Non-pigmented ciliary epithelial cell (primary cell): ENCODE results near the gene MTPN.

Experiments used
- DNase-seq: peaks from one replicate; pipeline ENCODE4 v3.0.0-alpha.2; 2010; ENCODE audit warnings: low read depth

The MTPN gene

DNA sequence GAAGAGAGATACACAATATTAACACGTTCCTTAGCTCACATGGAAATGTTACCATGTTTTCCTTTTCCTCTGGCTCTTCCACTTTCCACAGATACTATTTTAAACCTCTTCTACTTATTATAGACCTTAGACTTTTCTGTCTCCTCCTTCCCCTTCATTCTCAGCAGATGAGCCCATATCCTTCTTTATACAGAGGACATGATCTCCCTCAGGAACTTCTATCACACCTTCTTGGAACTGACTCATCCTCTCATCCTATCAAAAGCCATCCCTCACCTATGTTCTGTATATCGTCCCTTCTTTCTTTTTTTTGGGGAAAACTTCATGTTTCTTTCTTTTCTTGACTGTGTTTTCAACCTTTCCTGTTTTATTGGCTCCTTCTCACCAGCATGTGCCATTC is 20.8 kb downstream of the MTPN start:
- no peak for DNase-seq

DNA sequence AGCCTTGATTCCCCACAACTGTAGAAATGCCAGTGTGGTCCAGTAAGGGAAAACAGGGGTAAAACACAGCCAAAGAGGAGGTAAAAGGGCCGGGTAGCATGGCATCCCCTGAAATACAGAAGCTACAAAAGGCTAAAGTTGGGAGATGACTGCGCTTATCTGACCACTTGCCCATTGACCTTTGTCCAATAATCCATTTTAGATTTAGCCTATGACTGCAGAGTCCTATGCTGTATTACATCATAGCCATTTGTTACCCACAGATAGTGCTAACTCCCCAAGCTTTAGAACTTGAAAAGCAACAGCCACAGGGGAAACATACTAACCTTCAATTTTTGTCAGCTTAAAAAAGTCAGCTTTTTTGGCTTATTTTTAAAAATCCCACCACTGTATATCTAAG is 26.2 kb downstream of the MTPN start:
- no peak for DNase-seq

DNA sequence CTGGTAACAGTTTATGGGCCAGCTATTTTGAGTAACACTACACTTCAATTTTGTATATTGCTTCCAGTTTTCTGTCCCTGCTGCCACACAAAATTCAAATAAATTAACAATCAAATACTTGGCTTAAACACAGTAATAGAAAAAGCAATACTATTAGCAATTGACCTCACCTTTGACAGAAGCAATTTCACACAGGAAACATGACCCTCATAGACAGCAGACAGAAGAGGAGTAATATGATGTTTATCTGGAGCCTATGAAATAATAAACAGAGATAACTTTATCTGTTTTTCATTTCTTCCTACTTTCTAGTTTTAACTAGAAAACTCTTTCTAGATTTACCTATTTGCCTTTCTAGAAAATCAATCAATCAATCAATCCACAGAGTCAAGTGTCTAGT is 26.7 kb downstream of the MTPN start:
- DNase-seq: no peak

DNA sequence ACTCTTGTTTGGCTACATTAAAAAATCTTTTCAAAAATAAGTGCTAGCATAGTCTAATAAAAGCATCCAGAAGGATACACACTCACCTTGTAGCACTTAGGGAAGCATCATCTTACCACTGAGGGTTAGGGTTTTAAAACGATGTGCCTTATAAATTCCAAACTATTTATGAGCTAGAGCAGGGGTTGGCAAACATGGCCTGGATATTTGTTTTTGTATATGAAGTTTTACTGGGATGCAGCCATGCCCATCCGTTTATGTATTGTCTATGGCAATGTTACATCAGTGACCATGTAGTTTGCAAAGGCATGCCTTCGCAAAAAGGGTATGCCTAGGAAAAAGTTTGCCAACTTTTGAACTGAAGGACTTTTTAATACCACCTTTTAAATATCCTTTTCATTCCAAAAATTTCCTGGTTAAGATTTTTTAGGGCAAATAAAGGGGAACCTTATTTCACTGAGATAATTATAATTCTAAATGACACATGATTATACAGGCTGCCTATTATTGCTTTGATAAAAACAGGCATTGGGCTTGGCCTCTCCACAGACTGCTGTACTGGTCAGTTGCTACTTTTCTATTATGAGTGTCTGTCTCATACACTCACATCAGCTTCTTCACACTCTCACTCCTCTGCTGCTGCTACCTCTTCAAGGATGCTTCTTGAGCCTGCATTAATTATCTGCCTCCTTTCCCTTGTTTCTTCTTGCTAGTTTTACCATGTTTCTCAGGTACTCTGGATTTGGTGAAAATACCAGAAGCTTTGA is 30.7 kb downstream of the MTPN start:
- no peak for DNase-seq

DNA sequence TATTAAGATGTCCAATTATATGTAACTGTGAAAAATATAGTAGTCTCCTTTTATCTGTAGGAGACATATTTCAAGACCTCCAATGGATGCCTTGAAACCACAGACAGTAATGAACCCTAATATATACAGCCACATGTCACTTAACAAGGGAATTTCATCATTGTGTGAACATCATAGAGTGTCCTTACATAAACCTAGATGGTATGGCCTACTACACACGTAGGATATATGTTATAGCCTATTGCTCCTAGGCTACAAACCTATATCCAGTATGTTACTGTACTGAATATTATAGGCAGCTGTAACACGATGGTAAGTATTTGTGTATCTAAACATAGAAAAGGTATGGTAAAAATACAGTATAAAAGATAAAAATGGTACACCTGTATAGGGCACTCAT is 32.4 kb downstream of the MTPN start:
- DNase-seq: no peak

GRCh38 chr7:135943134-135943879 is 33.9 kb downstream of the MTPN start:
- no peak for DNase-seq

GRCh38 chr7:135942614-135943013 is 34.5 kb downstream of the MTPN start:
- no peak for DNase-seq

GRCh38 chr7:135940077-135941075 is 36.8 kb downstream of the MTPN start:
- no peak for DNase-seq

DNA sequence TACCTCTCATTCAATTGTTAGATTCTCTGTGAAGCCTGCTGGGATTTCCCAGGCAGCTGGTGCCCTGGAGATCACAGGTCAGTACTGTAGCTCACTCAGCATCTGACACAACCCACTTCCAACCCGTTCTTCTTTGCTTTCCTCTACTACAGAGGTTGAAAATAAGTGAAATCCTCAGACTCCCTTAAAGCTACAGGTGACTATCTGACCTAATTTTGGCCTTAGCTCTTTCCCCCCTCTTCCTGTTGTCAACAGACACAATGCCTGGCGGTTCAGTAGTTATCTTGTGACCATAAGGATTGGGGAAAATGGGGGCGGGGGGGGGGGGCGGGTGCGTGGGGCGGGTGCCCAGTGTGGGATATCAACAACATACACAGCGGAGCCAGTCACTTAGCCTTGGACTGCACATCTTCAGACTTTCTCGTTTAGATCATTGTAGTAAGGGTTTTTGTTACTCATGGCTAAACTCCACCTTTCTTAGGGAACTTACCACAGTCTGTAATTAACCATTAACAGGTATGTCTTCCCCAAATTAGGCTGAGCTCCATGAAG is 37.8 kb downstream of the MTPN start:
- DNase-seq: no peak

DNA sequence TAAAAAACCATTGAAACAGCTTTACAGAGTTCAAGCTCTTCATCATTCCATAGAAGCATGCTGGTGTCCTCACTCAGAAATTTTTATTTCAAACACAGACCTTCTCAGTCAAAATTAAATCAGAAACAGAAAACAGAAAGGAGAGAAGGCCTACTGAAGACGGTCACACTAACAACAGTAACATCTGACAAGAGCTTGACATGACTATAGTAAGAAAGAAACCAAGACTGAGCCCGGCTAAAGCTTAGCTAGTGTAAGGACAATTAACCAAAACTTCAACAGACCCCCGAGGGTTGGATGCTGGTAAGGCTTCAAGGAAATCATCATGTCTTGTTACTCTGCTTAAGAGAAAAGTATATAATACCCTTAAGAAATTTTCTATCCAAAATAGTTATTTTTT is 38.6 kb downstream of the MTPN start:
- DNase-seq: no peak

DNA sequence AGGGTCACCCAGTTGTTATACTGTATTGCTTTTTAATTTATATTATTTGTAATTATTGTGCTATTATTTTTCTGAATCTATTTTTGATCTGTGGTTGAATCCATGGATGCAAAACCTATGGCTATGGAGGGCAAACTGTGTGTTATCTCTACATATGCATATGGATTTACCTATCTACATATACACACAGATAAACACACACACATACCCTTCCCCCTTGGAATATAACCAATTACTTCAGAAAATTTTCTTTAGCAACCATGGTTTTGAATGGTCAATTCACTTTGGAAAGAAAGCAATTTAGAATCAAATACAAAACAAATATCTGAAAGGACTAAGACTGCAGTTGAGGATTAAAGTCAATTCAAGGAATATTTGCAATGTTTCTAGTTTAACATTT is 39.1 kb downstream of the MTPN start:
- no peak for DNase-seq

GRCh38 chr7:135936497-135937217 is 40.5 kb downstream of the MTPN start:
- DNase-seq: no peak

DNA sequence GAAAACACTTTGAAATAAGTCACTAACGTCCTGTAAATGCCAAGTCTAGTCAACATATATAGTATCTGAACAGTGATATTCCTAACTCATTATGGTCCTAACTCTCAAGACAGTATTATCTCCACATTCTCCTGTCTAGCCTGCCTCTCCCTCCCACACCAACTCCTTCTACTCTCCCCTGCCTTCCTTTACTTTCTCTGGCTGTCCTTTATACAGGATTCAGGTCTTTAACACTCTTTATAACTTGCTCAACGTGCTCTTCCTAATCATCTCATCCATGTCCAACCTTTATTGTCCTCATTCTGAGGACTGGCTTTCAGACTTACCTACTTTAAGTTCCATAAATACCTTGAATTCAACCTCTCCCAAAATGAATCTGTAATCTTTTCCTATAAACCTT is 42.5 kb downstream of the MTPN start:
- no peak for DNase-seq

DNA sequence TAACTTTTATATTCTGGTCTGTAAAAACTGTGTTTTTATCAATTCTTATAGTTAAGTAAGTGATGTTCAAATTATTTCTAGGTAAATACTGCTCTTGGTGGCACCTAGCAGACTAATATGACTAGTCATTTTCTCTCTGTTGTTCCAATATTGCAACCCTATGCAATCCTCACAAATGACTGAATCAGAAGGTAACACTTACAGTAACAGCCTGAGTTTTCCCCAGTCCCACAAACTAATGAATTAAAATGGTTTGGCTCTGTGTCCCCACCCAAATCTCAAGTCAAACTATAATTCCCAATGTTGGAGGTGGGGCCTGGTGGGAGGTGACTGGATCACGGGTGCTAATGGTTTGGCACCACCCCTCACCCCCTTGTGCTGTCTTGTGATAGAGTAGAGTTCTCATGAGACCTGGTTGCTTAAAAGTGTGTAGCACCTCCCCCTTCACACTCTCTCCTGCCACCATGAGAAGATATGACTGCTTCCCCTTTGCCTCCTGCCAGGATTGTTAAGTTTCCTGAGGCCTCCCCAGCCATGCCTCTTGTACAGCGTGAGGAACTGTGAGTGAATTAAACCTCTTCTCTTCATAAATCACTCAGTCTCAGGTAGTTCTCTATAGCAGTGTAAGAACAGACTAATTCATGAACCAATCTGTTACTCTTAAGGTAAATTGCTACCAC is 43.5 kb downstream of the MTPN start:
- DNase-seq: no peak

- no peak for DNase-seq
These were observed 45.0 kb downstream of the MTPN start for GRCh38 chr7:135932131-135932530.

DNA sequence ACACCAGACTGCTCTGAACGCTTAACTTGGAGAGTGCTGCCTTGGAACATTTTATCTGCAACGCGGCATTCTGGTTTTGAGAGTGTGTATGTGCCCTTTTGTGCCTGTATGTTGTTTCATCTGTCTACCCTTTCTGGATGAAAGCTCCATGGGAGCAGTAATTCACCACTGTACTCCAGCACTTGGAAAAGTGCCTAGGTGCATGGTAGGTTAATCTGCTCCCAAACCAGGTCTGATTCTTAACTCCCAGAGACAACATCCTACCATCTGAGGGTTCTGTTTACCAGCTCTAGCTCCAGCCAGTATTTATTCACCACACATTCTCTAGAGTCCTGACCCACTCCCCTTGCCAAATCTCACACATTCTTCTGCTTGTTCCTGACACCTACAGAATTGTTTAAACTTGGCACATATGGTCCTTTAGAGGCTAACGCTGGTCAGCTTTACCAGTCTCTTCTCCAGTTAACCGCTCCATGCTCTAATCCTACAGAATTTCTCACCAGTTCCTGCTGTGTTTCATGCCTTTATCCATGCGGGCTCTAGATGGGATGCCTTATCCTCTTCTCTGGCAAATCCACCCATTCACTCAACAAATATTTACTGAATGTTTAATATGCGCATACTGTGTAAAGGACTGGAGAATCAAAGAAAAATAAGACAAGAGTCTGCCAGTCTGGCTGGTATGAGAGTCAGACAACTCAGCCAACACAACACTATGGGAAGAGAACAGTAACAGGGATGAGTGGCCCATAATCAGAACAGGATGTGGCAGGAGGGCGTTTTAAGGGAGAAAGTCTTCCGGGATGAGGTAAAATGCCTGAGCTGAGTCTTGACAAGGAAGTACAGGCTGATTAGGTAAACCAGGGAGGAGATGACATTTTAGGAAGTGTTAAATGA is 46.3 kb downstream of the MTPN start:
- no peak for DNase-seq

GRCh38 chr7:135929722-135930141 is 47.4 kb downstream of the MTPN start:
- DNase-seq: no peak

DNA sequence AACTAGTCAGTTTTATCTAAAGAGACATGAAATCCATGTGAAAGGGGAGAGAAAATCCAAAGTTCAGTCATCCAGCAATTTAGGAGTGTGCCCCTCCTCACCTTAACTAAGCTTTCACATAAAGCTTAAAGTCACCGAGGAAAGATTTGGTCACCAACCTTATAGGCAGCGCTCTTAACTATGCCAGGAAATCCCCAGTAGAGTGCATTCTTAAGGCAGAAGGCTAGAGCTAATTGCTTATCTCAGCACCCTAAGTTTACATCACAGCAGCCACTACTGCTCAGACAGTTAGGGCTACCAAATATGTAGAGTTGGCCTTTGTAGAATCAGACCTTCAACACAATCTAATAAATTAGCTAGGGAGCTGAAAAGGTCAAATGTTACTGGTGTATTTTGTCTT is 47.9 kb downstream of the MTPN start:
- no peak for DNase-seq

DNA sequence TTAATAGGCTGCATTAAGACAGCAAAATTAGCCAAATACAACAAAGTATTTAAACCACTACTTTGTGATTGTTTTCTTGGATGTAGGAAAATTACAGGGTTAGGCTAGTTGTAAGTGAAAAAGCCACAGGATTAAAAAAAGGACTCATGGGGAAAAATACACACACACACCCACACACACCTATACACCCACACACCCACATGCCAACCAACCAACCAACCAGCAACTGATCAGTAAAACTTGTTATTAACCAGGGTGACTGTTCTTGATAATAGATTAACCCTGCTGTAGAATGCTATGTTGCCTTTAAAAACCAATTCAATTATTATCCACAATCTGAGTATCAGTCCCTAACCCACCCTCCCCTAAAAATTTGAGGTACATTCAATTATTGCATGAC is 49.0 kb downstream of the MTPN start:
- DNase-seq: no peak

DNA sequence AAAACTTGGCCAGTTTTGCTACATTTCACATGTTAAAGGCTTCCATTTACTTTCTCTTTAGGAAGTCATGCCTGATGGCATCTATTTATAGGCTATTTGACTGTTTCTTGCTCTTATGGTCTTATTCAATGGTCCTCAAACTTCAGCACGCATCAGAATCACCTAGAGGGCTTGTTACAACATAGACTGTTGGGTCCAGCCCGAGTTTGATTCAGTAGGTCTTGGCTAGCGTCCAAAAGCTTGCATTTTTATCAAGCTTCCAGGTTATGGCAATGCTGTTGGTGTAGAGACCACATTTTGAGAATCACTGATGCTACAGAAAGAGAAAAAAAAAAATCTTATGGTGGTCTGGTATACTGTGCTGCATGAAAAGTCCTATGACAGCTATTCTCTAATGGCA is 51.9 kb downstream of the MTPN start:
- DNase-seq: no peak
